ENCODE results near the gene SLC30A10. TPM values are rescaled to one million over a fixed set of nuclear protein-coding genes. Genes with fewer than 3 reads are reported as not detected.
"Not testable (repeated sequence)": the region's sequence is repeated elsewhere in the genome, so short reads cannot be mapped to it uniquely, and the experiment has no call there.

SLC30A10 gene
- total RNA-seq, 4 donors from 2014 or later, result 0.33 TPM; not detected in 3

GRCh38 chr1:219907772-219908070, 20.6 kb downstream of the SLC30A10 start:
- 81 to 95% methylated on average over 1 of the region's 1 CpG for WGBS, 2 donors
- H3K4me3 ChIP-seq (replicated peaks in 1 of 3), result no peak overlapping the region
- no peaks in the 10 kb centered on the region for H3K36me3 ChIP-seq
- H3K4me1 ChIP-seq, result no peaks in the 10 kb centered on the region
- TF ChIP-seq CTCF (IDR thresholded peaks at IDR 0.05) (no peak), POLR2A (IDR thresholded peaks at IDR 0.05) (no peak)
- DNase-seq, result no peak
- H3K27me3 ChIP-seq, result no peaks in the 10 kb centered on the region
- intact Hi-C loops (cut with DNase I), result no loop called here
- H3K27ac ChIP-seq, result no peak overlapping the region
- no peaks in the 10 kb centered on the region for H3K9me3 ChIP-seq

GRCh38 chr1:219906924-219907771, 21.2 kb downstream of the SLC30A10 start:
- no peak for DNase-seq
- H3K4me3 ChIP-seq (replicated peaks in 1 of 3), result no peak overlapping the region
- H3K4me1 ChIP-seq, result no peaks in the 10 kb centered on the region
- H3K27ac ChIP-seq, result no peak overlapping the region
- H3K27me3 ChIP-seq, result no peaks in the 10 kb centered on the region
- WGBS, 2 donors, result 69 to 73% methylated on average over 5 of the region's 5 CpGs
- TF ChIP-seq POLR2A (IDR thresholded peaks at IDR 0.05), result no peak
- no peak for TF ChIP-seq CTCF (IDR thresholded peaks at IDR 0.05)
- no peaks in the 10 kb centered on the region for H3K36me3 ChIP-seq
- no peaks in the 10 kb centered on the region for H3K9me3 ChIP-seq
- intact Hi-C loops (cut with DNase I), result no loop called here

- DNase-seq; H3K9me3 ChIP-seq; H3K4me1 ChIP-seq; H3K36me3 ChIP-seq; intact Hi-C loops (cut with DNase I); H3K27me3 ChIP-seq; H3K27ac ChIP-seq; H3K4me3 ChIP-seq (replicated peaks in 1 of 3): not testable (repeated sequence)
- 92 to 94% methylated on average over 8 of the region's 8 CpGs for WGBS, 2 donors
Measured at GRCh38 chr1:219906565-219906923, 21.8 kb downstream of the SLC30A10 start.

GRCh38 chr1:219905524-219905923, 22.8 kb downstream of the SLC30A10 start:
- Histone ChIP-seq H3K27me3 (no peaks in the 10 kb centered on the region), H3K4me1 (no peaks in the 10 kb centered on the region), H3K4me3 (replicated peaks in 1 of 3) (no peak overlapping the region), H3K36me3 (no peaks in the 10 kb centered on the region), H3K27ac (no peak overlapping the region), H3K9me3 (no peaks in the 10 kb centered on the region)
- TF ChIP-seq CTCF (IDR thresholded peaks at IDR 0.05) (no peak), POLR2A (IDR thresholded peaks at IDR 0.05) (no peak)
- intact Hi-C loops (cut with DNase I), result no loop called here
- 81 to 87% methylated on average over 4 of the region's 4 CpGs for WGBS, 2 donors
- DNase-seq, result no peak

- Histone ChIP-seq H3K4me3 (replicated peaks in 1 of 3) (no peak overlapping the region), H3K27ac (no peak overlapping the region), H3K9me3 (no peaks in the 10 kb centered on the region), H3K27me3 (no peaks in the 10 kb centered on the region), H3K4me1 (no peaks in the 10 kb centered on the region), H3K36me3 (no peaks in the 10 kb centered on the region)
- intact Hi-C loops (cut with DNase I), result no loop called here
- TF ChIP-seq CTCF (IDR thresholded peaks at IDR 0.05) (no peak), POLR2A (IDR thresholded peaks at IDR 0.05) (no peak)
- 60 to 95% methylated on average over 2 of the region's 2 CpGs for WGBS, 2 donors
- no peak for DNase-seq
Measured at GRCh38 chr1:219904934-219905333, 23.4 kb downstream of the SLC30A10 start.
